AG08395 (cell line): Measurements from ENCODE around the gene MED12L.

Source experiments
- DNase-seq: peaks from one replicate; pipeline ENCODE4 v3.0.0; 2012; ENCODE audit warnings: mixed read lengths, low spot score

MED12L gene

GRCh38 chr3:151091685-151092345 is 6.4 kb downstream of the MED12L start:
- DNase-seq = no peak

DNA sequence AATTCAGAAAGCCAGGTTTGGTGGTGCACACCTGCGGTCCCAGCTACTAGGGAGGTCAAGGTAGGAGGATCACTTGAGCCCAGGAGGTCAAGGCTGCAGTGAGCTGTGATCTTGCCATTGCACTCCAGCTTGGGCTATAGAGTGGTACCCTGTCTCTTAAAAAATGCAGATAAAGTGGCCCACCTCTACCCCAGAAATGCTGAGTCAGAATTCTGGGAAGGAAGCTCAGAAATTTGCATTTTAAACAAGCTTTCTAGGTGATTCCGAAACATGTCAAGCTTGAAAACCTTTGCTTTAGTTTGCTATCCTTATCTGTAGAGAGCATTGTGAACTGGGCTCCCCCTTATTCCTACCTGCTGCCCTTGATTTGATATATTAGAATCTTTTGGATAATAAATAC is 7.7 kb downstream of the MED12L start:
- DNase-seq = no peak

DNA sequence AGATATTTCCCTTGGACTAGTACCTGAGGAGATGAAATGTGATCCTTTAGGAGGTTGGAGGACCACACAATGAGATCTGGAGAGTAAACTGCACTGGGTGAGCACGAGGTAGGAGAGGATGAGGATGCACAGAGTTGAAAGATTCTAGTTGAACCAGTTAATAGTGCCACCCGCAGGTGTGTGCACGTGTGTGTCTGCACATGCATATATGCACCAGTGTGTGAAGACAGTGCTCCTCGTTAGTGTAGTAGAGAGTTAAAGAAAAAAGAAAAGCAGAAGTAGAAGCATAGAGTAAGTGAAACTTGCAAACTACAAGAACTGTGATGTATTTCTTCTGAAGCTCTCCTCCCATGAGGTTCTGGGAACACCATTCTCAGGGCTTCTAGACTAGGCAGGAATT is 8.4 kb downstream of the MED12L start:
- DNase-seq = no peak

DNA sequence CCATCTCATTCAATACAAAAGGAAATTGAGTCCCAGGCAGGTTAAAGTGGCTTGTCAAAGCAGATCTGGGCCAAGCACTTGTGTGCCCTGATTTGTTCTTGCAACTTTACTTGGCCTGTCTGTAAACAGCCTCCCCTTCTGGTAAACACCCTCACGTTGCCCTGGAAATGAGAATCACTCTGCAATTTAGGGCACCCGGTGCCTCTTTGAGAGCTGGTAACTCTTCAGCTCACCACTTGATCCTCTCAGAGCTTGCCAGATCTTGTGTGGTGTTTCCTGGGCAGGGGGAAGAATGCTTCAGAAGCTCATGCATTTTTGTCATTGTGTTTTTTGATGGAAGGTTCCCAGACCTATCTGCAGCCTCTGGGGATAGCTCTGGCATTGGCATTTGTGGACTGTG is 11.3 kb downstream of the MED12L start:
- no peak for DNase-seq

GRCh38 chr3:151100076-151100475 is 14.6 kb downstream of the MED12L start:
- no peak for DNase-seq

- DNase-seq = no peak
Measured at GRCh38 chr3:151101270-151101969, 16.0 kb downstream of the MED12L start.

- DNase-seq = no peak
Measured at GRCh38 chr3:151106311-151106710, 20.8 kb downstream of the MED12L start.

DNA sequence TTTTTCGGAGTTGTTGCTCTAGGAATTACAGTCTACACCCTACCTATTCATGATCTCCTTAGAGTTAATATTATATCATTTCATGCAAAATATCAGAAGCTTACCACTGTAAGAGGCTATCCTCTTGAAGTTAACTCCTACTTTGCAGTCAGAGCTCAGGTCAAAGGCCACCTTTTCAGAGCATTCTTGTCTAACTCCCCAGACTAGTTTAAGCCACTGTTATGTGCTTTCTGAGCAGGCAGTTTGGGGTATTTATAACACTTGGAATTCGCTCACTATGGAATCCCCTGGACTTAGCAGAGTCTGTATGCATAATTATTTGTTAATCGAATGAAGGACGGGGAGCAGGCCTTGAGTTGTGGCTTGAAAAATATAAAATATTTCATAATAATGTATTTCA is 21.7 kb downstream of the MED12L start:
- DNase-seq = no peak

- DNase-seq = no peak
Measured at GRCh38 chr3:151107701-151108100, 22.2 kb downstream of the MED12L start.

DNA sequence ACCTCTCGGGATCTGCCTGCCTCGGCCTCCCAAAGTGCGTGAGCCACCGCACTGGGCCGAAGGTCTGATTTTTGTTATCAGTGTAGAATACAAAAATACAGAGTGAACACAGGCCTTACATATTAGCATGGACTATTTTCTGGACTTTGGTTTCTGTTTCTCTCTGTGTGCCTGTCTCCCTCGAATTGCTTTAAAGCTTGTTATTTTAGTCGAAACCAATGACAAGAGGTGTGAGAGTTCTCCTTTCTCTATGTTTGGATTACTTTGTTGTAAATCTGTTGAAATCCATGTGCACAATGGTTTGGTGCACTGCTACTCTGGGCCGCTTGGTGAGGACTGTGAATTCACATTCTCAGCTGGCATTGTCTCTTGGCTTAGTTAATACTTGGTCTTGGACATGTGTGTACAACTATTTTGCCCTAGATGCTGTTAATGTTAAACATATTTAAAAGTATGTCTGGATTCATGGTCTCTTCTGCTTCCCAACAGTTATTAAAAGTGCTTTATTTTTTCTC is 23.9 kb downstream of the MED12L start:
- DNase-seq = no peak

DNA sequence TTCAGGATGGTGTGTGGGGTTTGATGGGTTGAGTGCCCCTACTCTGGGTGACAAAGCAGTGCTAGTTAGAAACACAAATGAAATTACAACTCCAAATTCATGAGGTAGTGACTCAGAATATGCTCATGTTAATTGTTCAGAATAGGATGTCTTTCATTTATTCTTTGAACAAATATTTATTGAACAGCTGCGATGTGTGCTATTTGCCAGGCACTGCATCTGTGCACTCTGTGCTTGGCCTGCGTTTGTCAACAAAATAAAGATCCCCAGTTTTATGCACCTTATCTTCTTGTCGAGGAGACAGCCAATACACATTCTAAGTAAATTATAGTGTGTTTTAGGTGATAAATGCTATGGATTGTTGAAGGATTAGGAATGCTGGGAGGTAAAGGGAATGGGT is 27.3 kb downstream of the MED12L start:
- no peak for DNase-seq

DNA sequence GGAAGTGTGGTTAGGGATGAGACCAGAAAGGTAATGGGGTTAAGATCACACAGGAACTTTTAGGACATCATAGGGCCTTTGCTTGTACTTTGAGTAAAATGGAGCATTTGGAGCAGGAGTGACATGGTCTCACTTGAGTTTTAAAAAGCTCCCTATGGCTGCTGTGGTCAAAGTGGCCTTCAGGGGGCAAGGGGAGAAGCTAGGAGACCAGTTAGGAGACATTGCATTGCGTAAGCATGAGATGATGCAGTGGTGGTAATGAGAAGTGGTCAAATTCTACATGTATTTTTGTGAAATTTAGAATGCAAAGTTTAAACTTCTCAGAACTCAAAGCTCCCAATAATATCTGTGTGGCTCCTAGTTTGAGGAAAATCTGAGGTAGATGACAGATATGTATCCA is 27.9 kb downstream of the MED12L start:
- DNase-seq = no peak

DNA sequence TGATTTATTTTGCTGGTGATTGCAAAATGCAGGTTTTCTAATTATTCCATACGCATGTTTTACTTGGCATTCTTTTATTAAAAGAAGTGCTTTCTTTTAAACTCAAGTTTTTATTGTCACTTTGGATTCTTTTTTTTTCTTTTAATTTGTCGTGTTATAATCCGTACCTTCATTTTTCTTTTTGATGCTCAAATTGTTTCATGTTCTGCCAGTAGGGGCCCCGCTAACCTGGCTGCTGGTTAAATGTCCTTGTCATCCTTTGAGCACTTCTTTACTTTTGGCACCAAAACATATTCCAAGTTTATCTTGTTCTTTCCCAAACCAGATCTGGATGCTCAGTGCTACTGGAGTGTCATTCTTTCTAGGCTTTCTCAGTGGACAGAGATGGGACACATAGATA is 31.6 kb downstream of the MED12L start:
- DNase-seq = no peak

DNA sequence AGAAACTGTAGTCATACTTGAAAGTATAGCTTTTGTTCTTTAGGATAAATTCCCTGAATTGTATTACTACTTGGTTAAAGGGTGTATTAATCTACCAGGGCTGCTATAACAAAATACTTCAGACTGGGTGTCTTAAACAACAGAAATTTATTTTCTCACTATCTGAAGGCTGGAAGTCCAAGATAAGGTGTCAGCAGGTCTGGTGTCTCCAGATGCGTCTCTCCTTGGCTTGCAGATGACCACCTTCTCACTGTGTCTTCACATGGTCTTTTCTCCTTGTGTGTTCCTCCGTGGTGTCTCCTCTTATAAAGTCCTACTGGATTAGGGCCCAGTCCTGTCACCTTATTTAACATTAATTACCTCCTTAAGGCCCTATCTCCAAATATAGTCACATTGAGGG is 33.7 kb downstream of the MED12L start:
- DNase-seq = no peak

GRCh38 chr3:151120409-151120808 is 34.9 kb downstream of the MED12L start:
- no peak for DNase-seq

DNA sequence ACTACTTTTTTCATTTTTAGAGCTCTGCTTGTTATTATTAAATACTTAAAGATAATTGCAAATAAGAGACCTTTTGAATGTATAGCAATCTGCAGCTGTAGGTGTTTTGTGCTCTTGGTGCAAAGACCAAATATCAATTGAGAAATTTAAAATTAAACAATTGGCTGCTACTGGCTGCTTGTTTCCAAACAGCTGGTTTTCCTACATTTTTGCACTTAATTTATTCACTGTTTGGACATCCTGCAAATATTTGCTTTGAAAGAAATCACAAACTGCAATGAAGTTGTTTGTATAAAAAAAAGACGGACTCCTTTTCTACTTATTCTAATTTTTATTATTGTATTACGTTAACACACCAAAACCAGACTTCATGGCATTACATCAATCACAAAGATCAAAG is 35.6 kb downstream of the MED12L start:
- no peak for DNase-seq

- DNase-seq = no peak
Measured at GRCh38 chr3:151123827-151124226, 38.4 kb downstream of the MED12L start.

DNA sequence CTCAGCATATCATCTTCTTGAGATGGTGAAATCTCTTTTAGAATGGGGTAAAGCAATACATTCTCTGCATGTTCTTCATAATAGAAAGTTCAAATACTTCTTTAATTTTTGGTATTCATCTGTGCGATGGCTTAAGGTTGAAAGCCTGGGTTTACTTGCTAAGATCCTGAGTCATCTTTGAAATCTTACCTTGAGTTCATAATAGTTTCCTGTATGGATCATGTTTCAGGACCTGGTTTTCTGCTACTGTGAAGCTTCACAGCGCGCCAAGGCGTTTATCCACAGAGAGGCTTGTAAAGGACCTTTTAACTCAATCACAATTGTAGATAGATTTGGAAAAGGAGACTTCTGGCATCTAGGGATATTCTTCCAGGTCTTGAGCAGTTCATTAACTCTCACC is 39.0 kb downstream of the MED12L start:
- no peak for DNase-seq

DNA sequence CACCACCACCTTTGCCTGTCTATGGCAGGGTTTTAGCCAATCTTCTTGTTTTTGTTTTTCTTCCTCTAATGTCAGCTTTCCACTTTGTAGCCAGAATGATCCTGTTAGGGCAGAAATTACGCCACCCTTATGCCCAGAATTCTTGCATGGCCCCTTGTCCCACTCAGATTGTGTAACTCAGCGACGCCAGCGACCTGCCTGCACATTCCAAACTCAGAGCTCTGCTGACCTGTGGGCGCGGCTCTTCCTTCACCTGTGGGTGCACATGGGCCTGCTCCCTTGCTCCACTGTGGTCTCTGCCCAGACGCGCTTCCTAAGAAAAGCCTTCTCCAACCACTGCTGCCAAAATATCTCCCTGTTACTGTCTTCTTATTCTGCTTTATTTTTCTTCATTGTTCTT is 45.0 kb downstream of the MED12L start:
- no peak for DNase-seq

GRCh38 chr3:151133175-151133574 is 47.7 kb downstream of the MED12L start:
- DNase-seq = no peak

DNA sequence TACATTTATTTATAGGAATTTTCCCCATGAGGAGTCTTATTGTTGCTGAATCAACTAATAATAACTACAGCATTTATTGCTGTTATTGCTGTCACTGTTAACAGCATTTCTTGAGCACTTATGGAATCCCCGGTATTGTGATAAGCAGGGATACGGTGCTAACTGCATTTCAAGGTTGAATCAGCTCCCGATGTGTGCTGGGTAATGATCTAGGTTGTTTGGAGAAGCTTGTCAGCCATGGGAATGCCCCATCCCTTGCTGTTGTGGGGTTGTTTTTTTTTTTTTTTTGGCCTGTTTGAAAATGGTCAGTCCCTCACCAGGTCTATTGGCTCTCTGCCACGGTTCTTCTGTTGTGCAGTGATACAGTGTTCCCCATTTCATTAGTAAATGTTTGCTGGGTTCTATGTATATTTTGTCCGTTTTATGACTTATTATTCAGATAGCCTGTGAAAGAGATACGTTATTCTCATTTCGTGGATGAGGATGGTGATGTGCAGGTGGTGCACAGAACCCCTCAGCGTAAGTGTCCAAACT is 48.5 kb downstream of the MED12L start:
- DNase-seq = no peak

DNA sequence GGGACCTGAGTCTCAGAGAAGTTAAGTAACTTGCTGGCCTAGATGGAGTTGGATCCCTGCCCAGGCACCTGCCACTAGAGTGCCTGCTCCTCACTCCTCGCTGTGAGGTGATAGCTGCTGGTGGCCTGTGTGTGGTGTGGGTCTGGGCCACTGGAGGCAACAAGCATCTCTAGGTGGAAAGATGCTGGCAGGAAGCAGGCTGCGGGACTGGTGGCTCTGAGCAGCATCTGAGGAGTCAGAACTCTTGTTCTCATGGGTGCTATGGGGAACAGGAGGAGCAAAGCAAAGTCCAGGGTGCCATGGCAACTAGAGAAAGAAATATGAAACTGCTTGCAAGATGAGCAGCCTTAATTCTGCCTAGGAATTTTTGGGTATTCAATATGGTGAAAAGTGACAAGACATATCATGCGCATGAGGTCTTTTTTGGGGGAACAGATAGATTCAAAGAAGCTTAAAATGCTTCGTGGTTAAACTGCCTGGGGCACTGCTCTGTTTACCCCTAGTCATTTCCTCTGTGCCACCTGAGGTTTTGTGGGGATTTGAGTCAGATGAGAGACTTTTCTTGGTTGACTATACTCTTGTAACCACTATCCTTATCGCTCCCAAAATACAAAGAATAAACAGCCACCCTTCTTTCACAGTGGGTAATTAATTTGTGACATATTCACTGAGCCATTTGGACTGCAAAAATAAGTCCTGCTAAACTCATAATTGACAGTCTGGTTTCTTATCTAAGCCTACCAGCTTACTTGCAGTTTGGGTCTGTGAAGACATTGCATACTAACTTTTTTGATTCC is 50.3 kb downstream of the MED12L start:
- no peak for DNase-seq

- DNase-seq = no peak
Measured at GRCh38 chr3:151142929-151143328, 57.5 kb downstream of the MED12L start.
